ENCODE data around the gene CD274.

The CD274 gene

DNA sequence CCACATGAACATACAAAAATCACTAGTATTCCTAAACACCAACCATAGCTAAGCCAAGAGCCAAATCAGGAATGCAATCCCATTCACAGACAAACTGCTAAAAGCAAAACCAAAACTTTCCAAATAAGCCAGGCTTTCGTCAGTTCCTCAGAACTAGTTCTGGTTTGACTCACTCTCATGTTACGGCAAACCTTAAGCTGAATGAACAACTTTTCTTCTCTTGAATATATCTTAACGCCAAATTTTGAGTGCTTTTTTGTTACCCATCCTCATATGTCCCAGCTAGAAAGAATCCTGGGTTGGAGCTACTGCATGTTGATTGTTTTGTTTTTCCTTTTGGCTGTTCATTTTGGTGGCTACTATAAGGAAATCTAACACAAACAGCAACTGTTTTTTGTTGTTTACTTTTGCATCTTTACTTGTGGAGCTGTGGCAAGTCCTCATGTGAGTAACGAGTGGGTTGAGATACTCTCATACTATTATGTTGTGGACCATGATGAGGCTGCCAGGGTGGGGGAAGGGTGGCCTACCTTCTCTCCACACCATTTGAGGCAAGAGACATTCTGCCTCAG, 60.1 kb downstream of the CD274 start, which contains the start of gene PDCD1LG2:
TSS of gene PDCD1LG2 (plus strand) at position 172 of the 572 bp plus-strand sequence. CDS start 12,016 bp downstream, outside the sequence.
- Histone ChIP-seq H3K4me2 (ENCODE audit: low read length) (no peak within 1 kb of the TSS), H3K36me3 (ENCODE audit: insufficient read depth, low read length) (no peaks in the 10 kb centered on the region), H3K9ac (ENCODE audit: low read length) (no peak within 1 kb of the TSS), H2AFZ (ENCODE audit: low read length) (no peak within 1 kb of the TSS), H3F3A (ENCODE audit: insufficient read depth, low read length) (no peaks in the 10 kb centered on the region), H3K4me3 (ENCODE audit: low read depth, low read length, poor library complexity, severe bottlenecking) (no peak within 1 kb of the TSS), H3K9me2 (ENCODE audit: low read depth, low read length) (no peaks in the 10 kb centered on the region), H3K4me1 (ENCODE audit: insufficient read depth, low read length, severe bottlenecking) (no peaks in the 10 kb centered on the region), H3K79me2 (ENCODE audit: insufficient read depth, low read length) (no peaks in the 10 kb centered on the region), H3K9me3 (ENCODE audit: low read length) (no peaks in the 10 kb centered on the region), H4K20me1 (ENCODE audit: insufficient read depth, low read length) (no peaks in the 10 kb centered on the region), H3K27ac (ENCODE audit: low read depth, low read length, poor library complexity, severe bottlenecking) (no peak within 1 kb of the TSS), H3K27me3 (ENCODE audit: insufficient read depth, low read length) (no peaks in the 10 kb centered on the region)
- TF ChIP-seq, protein P1, sequence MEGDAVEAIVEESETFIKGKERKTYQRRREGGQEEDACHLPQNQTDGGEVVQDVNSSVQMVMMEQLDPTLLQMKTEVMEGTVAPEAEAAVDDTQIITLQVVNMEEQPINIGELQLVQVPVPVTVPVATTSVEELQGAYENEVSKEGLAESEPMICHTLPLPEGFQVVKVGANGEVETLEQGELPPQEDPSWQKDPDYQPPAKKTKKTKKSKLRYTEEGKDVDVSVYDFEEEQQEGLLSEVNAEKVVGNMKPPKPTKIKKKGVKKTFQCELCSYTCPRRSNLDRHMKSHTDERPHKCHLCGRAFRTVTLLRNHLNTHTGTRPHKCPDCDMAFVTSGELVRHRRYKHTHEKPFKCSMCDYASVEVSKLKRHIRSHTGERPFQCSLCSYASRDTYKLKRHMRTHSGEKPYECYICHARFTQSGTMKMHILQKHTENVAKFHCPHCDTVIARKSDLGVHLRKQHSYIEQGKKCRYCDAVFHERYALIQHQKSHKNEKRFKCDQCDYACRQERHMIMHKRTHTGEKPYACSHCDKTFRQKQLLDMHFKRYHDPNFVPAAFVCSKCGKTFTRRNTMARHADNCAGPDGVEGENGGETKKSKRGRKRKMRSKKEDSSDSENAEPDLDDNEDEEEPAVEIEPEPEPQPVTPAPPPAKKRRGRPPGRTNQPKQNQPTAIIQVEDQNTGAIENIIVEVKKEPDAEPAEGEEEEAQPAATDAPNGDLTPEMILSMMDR (IDR thresholded peaks at IDR 0.05; ENCODE audit: low read length), result no peak
- TF ChIP-seq EZH2 (IDR thresholded peaks at IDR 0.05; ENCODE audit: borderline replicate concordance, low read length), result no peak

- Histone ChIP-seq H3K27me3 (ENCODE audit: insufficient read depth, low read length) (no peaks in the 10 kb centered on the region), H4K20me1 (ENCODE audit: insufficient read depth, low read length) (no peaks in the 10 kb centered on the region), H3K4me2 (ENCODE audit: low read length) (no peak overlapping the region), H3K4me3 (ENCODE audit: low read depth, low read length, poor library complexity, severe bottlenecking) (no peak overlapping the region), H3F3A (ENCODE audit: insufficient read depth, low read length) (no peaks in the 10 kb centered on the region), H2AFZ (ENCODE audit: low read length) (no peak overlapping the region), H3K9me2 (ENCODE audit: low read depth, low read length) (no peaks in the 10 kb centered on the region), H3K79me2 (ENCODE audit: insufficient read depth, low read length) (no peaks in the 10 kb centered on the region), H3K9me3 (ENCODE audit: low read length) (no peaks in the 10 kb centered on the region), H3K36me3 (ENCODE audit: insufficient read depth, low read length) (no peaks in the 10 kb centered on the region), H3K4me1 (ENCODE audit: insufficient read depth, low read length, severe bottlenecking) (no peaks in the 10 kb centered on the region), H3K9ac (ENCODE audit: low read length) (no peak overlapping the region), H3K27ac (ENCODE audit: low read depth, low read length, poor library complexity, severe bottlenecking) (no peak overlapping the region)
- TF ChIP-seq, protein P1 (IDR thresholded peaks at IDR 0.05; ENCODE audit: low read length), result no peak
- TF ChIP-seq EZH2 (IDR thresholded peaks at IDR 0.05; ENCODE audit: borderline replicate concordance, low read length), result no peak
Measured at GRCh38 chr9:5510989-5511388, 60.6 kb downstream of the CD274 start.

DNA sequence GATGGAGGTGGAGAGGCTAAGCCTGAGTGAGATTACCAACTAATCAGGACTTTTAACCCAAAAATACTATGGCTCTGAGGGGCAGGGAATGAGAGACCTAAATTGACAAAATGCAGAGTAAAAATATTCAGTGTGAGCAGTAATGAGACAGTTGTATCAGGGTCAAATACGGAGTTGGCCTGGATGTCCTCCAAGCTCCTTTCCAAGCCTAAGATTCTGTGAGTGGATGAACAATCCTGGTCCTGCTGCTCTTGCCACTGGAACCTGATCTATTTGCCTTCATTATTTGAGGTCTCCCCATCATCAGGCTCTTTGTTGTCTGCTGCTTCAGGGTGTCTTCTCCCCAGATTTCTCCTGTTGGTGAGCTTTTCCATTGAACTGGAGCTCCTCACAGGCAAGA, 61.1 kb downstream of the CD274 start:
- Histone ChIP-seq H3F3A (ENCODE audit: insufficient read depth, low read length) (no peaks in the 10 kb centered on the region), H3K9me2 (ENCODE audit: low read depth, low read length) (no peaks in the 10 kb centered on the region), H3K9me3 (ENCODE audit: low read length) (no peaks in the 10 kb centered on the region), H3K36me3 (ENCODE audit: insufficient read depth, low read length) (no peaks in the 10 kb centered on the region), H3K9ac (ENCODE audit: low read length) (no peak overlapping the region), H3K4me2 (ENCODE audit: low read length) (no peak overlapping the region), H3K4me3 (ENCODE audit: low read depth, low read length, poor library complexity, severe bottlenecking) (no peak overlapping the region), H3K27ac (ENCODE audit: low read depth, low read length, poor library complexity, severe bottlenecking) (no peak overlapping the region), H3K27me3 (ENCODE audit: insufficient read depth, low read length) (no peaks in the 10 kb centered on the region), H3K4me1 (ENCODE audit: insufficient read depth, low read length, severe bottlenecking) (no peaks in the 10 kb centered on the region), H3K79me2 (ENCODE audit: insufficient read depth, low read length) (no peaks in the 10 kb centered on the region), H2AFZ (ENCODE audit: low read length) (no peak overlapping the region), H4K20me1 (ENCODE audit: insufficient read depth, low read length) (no peaks in the 10 kb centered on the region)
- TF ChIP-seq, protein P1 (IDR thresholded peaks at IDR 0.05; ENCODE audit: low read length), result no peak
- TF ChIP-seq EZH2 (IDR thresholded peaks at IDR 0.05; ENCODE audit: borderline replicate concordance, low read length), result no peak

Data from OCI-LY1 (cell line).